Hippocampal formation (tissue), 2 donors: ENCODE measurements around the gene IL1RAPL1.
A peak's percentile ranks its signal among the peaks of the same experiment; 100 is the strongest.

Experiments
- DNase-seq, 2 donors: peaks; one replicate each; lab custom pipeline; 2025; lab: John Stamatoyannopoulos, UW

Gene IL1RAPL1

DNA sequence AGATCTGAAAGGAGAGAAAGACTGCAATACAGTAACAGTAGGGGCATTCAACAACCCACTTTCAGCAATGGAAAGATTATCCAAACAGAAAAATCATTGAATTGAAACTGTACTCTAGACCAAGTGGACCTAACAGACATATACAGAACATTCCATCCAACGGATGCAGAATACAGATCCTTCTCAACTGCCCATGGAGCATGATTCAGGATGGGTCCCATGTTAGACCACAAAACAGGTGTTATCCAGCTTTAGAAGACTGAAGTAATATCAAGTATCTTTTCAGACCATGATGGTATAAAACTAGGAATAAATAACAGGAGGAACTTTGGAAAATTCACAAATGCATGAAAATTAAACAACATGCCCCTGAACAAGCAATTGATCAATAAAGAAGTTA lies 1060.9 kb downstream of the IL1RAPL1 start:
- DNase-seq, result no peak

DNA sequence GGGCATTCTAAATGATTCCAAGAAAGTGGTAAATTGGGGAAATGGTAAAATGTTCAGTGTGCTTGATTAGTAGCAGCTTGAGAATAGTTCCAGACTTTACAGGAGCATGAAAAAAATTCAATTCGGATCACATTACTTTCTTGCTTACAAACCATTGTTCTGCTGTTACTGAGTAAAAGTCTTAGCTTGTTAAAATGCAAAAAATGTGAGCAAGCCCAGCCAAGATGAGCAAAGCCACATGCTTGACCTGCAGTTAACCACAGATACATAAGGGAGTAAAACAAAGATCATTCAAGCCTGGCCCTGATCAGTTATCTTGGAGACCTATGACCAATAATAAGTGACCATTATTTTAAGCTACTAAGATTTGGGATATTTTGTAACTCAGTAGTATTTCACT lies 1065.2 kb downstream of the IL1RAPL1 start:
- DNase-seq, result no peak

DNA sequence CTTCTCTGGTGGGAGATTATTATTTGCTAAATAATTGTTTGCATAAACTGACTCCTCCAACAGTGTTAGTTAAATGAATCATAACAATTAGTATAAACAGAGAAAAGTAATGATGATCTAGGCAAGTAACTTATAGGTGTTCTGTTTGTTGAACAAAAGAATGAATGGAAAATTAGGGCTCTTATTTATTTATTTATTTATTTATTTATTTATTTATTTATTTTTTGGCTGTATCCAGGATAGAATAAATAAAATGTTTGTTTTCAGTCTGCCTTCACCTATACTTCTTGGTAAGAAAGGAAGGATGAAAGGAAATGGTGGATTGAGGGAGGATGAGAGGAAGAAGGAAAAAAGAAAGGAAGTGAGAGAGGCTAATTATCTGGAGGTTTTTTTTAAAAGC lies 1066.5 kb downstream of the IL1RAPL1 start:
- no peak for DNase-seq

DNA sequence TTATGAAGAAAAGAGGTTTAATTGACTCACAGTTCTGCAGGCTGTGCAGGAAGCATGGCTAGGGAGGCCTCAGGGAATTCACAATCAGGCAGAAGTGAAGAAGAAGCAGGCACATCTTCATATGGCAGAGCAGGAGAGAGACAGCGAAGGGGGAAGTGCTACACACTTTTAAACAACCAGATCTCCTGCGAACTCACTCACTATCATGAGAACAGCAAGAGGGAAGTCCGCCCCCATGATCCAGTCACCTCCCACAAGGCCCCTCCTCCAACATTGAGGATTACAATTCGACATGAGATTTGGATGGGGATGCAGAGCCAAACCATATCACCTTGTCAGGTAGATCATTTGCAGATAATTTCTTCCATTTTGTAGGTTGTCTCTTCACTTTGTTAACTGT lies 1072.7 kb downstream of the IL1RAPL1 start:
- no peak for DNase-seq

DNA sequence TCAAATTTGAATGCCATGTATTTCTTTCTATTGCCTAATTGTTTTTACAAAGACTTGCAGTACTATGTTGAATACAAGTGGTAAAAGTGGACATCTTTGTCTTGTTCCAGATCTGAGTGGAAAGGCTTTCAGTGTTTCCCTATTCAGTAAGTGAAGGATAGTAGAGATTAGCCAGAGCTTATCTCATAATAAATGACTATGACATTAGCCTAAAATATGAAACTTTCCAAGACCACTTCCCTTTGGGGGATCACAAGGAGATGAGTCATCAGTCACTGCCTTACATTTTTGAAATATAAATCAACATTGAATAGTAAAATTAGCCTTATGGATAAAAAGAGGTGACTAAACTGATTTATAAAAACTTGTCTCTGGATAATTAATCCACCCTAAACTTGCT lies 1074.0 kb downstream of the IL1RAPL1 start:
- DNase-seq, result no peak

DNA sequence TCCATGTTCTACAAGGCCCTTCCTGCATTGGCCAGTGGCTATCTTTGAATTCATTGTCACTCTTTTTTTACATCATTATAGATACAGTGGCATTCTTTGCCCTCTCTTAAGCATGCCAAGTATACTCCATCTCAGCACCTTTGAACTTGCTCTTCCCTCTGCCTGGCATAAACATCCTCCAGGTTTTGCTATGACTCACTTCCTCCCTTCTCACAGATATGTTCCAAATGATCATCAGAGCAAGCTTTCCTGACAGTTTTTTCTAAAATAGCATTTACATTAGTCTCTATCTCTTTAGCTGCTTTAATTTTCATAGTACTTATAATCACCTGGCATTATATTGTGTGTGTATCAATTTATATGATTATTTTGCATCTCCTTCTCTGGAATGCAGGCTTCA lies 1074.9 kb downstream of the IL1RAPL1 start:
- no peak for DNase-seq

DNA sequence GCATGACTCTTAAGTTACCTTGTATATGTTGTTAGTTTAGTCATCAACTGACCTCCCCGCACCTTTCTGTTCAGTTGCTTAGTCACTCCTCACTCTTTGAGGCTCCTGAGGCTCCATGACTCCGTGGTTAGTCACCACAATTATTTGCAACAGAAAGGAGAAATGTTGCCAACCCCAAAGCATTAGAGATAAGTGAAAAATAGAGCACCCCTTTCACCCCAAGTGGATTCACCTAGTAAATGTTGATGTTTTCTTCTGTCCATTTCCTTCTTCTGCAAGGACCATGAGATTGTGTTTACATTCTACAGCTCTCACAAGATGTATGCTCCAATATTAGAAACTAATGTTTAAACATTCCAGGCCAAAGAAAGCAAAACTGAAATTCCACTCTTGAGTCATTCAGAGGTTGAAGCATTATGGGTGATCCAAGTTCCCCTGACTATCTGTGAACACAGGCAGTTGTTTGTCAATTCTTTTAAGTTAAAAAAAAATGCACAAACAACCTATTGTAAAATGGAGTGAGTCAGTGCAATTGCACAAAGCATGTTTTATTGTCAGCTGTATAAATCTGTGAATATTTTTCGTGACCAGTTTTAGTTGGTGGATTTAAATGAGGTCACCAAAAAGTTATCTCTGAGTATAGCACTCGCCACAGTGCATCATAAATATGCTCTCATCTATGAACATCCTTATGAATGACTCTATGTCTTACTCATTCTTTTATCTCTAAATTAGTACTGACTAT lies 1075.7 kb downstream of the IL1RAPL1 start:
- DNase-seq, result peak in 1 of 2 donors; percentile 63

DNA sequence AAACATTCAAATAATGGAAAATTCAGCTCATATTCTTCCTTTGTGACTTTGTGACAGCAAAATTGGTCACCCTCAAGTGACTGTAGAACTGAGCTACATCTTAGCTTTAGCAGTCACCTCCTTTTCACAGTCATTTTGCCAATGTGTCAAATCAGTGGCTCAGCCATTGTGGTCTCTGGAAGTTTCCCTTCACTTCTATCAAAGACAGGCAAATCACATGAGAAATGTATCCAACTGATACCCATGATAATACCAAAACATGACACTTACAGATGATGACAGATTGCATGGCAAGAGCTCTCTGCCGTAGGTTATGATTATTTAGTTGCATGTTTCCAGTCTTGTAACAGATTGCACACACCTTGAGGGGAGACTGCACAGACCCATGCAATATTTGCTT lies 1078.3 kb downstream of the IL1RAPL1 start:
- no peak for DNase-seq

DNA sequence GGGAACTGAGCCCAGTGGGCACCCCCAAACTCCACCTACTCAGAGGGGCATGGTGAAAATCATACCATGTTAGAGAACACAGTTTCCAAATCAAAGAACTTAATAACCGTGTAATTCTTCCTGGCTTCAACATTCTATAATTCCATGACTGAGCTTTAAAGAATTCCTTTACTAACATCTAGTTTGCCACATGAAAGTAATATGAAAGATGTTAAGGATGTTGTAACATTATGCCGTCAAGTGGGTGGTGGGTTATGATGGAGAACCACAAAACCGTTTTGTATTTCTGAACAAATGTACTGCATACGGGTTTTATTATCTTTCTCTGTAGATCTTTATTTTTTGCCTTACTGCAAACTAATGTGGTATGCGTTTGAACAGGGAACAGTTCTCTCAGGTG lies 1079.1 kb downstream of the IL1RAPL1 start:
- DNase-seq, result no peak

DNA sequence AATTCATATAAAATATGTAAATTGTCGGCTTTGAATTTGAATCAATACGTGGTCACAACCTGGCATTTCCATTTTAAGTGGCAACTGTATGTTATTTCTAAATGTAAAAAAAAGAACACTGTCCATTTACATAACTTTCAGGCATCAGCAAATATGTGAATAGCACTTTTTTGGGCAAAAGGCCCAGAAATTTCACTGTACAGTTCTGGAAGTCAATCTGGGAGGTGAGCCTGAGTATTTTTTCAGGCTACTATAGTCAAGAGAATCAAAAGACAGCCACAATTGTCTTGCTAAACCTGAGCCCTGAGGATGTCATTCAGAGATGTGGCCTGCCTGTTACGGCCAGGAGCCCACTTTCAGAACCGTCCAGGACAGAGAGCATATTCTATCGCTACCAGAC lies 1084.2 kb downstream of the IL1RAPL1 start:
- no peak for DNase-seq

DNA sequence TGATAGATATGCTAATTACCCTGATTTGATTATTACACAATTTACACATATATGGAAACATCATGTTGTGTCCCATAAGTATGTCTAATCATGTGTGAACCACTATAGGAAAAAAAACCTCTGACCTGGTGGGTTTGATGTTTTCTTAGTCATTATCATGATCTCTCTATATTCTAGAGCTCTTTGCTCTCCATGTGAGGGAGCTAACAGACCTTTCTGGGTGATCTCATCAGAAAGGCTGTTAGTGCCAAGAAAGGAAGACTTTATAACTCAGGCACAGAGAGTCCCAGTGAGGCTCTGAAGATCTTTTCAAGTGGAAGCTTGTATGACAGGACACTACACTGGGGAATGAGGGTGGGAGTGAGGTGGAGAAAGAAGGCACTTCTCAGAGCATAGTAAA lies 1100.4 kb downstream of the IL1RAPL1 start:
- no peak for DNase-seq

DNA sequence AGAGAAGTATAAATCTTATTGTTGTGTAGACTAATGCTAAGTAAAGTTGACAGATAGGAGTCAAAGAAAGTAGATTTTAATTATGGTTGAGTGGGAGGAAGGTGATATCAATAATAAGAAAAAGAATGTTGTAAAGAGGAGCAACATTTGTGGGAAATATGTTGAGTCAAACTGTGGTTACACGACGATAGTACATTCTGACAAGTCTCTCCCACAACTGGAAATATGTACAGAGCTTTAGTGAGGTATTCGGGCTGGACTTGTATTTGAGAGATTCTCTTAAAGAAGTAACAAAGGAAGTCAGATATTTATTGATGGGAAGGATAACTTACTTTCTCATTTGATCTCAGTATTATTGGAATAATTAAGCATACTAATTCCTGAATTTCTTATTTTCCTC lies 1102.8 kb downstream of the IL1RAPL1 start:
- DNase-seq, result no peak

DNA sequence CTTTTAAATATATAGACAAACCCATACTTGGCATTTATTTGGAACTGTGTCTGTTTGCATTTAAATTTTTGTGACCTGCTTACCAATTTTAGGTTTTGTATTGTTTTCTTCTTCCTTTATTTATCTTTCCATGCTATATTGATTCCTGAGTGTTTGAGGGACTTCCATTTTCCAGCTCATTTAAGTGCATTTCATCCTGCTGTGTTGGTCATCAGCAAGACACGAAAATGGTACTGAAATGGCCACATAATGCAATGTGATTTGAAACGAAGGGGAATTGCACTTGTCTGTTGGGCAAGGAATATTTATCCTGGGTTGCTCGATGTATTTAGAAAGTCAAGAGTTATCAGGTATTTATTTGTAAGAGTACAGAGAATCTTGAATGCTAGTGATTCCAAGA lies 1103.8 kb downstream of the IL1RAPL1 start:
- no peak for DNase-seq

DNA sequence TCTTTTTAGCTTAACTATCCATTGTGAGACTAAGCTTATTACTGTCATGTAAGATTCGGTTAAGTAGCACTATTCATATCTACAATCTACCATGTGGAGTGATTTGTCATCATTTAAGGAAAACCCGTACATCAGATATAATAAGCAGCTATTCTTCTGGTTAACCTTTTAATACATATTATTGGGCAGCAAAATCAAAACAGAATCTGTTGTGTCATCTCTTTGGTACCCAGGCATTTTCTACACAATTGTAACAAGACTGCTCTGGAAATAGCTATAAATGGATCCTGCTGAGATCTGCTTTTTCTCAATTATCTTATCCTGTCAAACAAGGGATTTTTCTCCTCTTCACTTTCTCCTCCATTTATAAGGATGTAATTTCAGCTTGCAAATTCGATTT lies 1106.7 kb downstream of the IL1RAPL1 start:
- DNase-seq, result no peak

DNA sequence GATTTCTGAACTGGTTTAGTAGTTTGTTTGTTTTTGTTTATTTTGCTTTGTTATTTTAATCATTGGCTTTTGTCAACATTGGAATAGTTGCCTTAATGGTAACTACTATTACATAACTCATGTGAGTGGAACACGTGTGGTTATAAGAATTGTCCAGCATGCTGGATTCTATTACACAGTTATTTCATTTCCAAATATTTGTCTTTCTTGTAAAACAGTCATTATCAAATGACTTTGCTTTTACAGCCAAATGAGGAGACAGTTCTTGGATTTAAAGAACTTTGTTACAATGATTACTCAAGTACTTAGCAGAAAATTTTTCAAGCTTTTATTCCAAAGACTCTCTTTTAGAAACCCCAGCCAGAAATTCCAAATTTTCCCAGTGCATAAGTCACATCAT lies 1112.0 kb downstream of the IL1RAPL1 start:
- DNase-seq, result no peak

DNA sequence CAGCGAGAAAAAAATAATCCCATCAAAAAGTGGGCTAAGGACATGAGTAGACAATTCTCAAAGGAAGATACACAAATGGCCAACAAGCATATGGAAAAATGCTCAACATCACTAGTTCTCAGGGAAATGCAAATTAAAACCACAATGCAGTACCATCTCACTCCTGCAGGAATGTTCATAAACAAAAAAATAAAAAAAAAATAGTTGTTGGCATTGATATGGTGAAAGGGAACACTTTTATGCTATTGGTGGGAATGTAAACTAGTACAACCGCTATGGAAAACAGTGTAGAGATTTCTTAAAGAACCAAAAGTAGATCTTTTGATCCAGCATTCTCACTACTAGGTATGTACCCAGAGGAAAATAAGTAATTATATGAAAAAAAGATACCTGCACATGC lies 1119.8 kb downstream of the IL1RAPL1 start:
- DNase-seq, result no peak

DNA sequence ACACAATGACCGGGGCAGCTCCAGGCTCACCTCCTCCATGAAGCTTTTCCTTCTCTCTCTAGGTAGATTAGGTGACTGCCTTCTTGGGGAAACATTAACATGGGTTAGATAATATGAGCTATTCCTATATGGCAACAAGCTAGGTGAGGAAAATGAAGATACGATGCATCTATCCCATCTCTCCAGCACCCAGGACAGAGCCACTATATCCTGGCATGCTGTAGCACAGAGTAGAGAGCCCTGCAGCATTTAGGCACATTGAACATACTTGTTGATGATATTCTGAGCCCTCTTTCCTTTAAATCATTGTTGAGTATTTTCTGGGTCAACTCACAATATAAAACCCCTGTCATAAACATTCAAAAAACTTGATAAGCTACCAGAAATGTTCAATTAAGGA lies 1133.9 kb downstream of the IL1RAPL1 start:
- no peak for DNase-seq

DNA sequence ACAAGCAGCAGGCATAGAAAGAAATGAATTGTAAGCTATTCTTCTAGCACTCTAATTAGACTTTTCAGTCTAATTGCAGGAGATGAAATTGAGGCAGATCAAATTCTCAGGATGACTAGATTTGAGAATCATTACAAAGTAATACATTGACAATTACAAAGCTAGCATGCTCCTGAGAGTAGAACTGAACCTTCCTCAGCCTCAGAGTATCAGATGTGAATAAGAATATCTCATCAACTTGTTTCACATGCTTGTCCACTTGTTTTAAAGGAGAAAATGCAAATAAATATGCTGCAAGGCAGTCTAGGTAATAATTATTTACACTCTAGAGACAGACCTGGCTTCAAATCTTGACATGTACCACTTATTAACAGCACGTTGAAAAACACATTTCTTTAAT lies 1137.1 kb downstream of the IL1RAPL1 start:
- no peak for DNase-seq

DNA sequence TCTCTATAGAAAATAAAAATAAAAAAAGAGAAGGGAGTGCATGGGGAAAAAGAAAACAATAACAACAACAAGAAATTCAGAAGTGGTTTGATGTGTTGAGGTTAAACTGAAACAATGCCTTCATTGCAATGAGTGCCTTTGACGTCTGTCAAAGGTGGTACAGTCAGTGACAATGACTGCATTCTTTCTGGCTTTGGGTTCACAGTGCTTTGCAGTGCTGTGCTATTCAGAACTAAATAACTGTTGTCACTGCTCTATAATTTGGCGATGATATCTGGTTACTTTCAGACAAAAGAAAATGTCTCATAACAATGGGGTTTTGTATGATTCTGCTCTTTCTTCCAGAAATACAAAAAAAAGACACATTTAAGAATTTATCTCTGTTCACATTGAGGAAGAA lies 1139.6 kb downstream of the IL1RAPL1 start:
- DNase-seq, result peak in 1 of 2 donors; percentile 43

DNA sequence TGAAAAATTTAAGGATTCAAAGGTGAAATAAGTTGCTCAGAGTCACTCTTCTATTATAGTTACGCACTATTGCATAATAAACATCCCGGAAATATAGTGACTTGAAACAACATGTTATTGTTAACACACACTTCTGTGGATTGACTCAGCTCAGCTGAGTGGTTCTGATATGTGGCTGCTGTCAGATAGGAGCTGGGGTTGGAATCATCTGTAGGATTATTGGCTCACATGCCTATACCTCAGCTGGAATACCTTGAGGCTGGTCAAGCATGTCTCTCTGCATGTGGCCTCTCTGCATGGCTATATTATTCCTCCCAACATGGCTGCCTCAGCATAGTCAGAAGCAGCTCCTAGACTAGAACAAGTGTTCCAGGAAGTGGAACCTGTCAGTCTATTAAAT lies 1141.4 kb downstream of the IL1RAPL1 start:
- DNase-seq, result no peak

DNA sequence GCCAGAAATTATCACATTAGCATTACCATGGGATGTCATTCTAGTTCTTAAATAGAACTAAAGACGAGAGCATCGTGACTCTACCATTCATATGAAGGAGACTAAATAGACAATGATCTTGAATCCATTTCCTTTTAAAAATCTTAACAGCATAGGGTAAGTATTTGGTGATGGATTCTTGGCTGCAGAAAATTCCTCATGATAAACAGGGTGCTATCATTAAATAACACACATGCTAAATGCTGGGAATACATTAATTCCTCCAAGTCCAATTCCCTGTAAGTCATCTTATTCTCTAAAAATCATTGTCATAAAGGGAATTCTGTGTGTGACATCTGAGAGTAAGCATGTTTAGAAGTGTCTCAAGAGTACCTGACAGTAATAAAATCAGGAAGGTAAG lies 1157.7 kb downstream of the IL1RAPL1 start:
- DNase-seq, result no peak

DNA sequence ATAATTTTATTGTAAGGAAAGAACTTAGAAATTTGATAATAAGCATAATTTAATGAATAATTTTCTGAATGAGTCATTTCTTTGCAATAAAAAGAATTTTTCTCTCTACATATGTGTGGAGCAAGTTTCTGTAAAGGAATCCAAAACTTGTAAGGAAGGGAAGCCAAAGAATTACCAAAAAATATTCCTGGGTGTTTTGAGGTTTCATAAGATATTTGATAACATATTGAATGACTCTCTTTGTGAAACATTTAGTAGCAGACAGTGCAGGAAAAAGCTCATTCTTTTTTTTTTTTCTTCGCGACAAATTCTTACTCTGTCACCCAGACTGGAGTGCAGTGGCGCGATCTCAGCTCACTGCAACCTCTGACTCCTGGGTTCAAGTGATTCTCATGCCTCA lies 1159.1 kb downstream of the IL1RAPL1 start:
- no peak for DNase-seq

DNA sequence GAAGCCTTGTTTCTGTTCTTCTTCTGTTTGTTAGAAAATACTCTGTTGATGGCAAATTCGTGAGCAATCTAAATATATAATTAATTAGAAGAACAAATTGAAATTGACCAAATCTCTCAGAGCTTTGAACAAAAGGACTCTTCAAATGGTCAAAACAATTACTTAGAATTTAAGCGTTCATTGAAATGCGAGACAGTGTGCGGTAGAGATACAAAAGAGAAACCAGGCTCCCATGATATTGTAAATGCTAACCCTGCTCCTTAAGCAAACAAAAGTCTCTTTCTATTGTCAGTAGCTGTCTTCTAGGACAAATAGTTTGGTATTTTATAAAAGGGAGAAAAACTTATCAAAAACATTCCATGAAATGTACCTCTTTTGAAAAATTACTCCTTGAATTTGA lies 1174.8 kb downstream of the IL1RAPL1 start:
- DNase-seq, result peak in 1 of 2 donors; percentile 44

DNA sequence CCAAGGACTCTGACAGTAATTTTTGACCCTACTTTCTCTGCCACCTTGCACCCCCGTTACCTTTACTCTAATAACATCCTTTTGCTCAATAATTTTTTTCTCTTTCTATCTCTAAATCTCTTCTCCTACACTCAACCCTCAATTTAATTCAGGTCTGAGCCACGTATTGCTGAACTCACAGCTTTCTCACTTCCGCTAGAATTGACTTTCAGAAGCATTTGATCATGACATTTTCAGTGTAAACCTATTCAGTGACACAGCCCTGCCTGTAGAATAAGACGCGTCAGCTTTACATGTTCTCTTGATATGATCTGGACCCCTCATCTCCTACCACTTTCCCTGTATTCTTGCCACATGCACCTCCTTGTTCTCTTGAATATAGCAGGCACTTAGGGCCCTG lies 1188.6 kb downstream of the IL1RAPL1 start:
- DNase-seq, result no peak
